Measurements from ENCODE around the gene NEO1. TPM values are rescaled to one million over a fixed set of nuclear protein-coding genes. Genes with fewer than 3 reads are reported as not detected.

Gene NEO1
- total and polyA plus RNA-seq, 11 donors, result 4.4 to 31.5 (median 11.9) TPM

DNA sequence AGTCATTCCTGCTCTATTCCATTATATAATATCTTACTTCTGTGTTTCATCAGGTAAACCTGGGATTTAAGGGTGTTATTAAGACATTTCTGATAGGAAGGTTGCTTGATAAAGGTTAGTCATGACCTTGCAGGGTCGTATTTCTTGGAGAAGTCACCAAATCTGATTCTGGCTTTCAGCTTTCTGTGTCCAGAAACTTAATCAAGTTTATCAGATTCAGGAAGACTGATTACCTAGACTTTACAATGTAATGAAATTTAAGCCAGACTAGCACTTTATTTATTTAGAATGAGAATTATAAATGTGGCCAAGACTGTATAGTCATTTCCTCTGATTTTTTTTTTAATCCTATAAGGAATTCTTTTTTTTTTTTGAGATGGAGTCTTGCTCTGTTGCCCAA is 81.9 kb downstream of the NEO1 start:
- no peak overlapping the region for H3K27ac ChIP-seq
- no peak overlapping the region for H3K4me3 ChIP-seq
- DNase-seq, result no peak
- no peaks in the 10 kb centered on the region for H3K4me1 ChIP-seq
- H3K36me3 ChIP-seq, result peaks cover 0 to 8% (median 0%) of the 10 kb centered on the region in 9 donors
- no peaks in the 10 kb centered on the region for H3K9me3 ChIP-seq
- 64 to 74% (median 68%) methylated on average over 1 of the region's 1 CpG for WGBS, 4 donors
- H3K27me3 ChIP-seq, result no peaks in the 10 kb centered on the region
- no peak for ATAC-seq
- intact Hi-C loops (cut with DNase I), result no loop called here
- TF ChIP-seq, protein P1, sequence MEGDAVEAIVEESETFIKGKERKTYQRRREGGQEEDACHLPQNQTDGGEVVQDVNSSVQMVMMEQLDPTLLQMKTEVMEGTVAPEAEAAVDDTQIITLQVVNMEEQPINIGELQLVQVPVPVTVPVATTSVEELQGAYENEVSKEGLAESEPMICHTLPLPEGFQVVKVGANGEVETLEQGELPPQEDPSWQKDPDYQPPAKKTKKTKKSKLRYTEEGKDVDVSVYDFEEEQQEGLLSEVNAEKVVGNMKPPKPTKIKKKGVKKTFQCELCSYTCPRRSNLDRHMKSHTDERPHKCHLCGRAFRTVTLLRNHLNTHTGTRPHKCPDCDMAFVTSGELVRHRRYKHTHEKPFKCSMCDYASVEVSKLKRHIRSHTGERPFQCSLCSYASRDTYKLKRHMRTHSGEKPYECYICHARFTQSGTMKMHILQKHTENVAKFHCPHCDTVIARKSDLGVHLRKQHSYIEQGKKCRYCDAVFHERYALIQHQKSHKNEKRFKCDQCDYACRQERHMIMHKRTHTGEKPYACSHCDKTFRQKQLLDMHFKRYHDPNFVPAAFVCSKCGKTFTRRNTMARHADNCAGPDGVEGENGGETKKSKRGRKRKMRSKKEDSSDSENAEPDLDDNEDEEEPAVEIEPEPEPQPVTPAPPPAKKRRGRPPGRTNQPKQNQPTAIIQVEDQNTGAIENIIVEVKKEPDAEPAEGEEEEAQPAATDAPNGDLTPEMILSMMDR (IDR thresholded peaks at IDR 0.05), result no peak
- TF ChIP-seq POLR2A (IDR thresholded peaks at IDR 0.05), result no peak

DNA sequence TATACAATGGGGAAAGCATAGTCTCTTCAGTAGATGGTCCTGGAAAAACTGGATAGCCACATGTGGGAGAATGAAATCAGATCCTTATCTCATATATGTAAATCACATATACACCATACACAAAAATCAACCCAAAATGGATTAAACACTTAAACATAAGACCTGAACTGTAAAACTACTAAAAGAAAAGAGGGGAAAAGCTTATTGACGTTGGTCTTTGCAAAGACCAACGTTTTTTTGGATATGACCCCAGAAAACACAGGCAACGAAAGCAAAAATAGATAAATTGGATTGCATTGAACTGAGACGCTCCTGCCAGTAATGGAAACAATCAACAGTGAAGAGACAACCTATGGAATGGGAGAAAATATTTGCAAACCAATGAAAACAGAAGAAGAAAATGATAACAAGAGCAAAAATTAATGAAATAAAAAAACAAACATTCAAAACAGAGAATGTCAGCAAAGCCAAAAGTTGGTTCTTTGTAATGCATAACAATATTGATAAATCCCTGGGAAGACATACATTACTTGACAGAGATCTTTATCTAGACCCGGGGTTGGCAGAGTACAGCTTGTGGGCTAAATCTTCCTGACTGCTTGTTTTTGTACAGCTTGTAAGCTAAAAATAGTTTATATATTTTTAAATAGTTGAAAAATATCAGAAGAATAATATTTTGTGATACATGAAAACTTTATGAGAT is 86.9 kb downstream of the NEO1 start:
- H3K27me3 ChIP-seq, result no peaks in the 10 kb centered on the region
- WGBS, 4 donors, result 62 to 74% (median 64%) methylated on average over 5 of the region's 5 CpGs
- H3K4me1 ChIP-seq, result no peaks in the 10 kb centered on the region
- H3K27ac ChIP-seq, result no peak overlapping the region
- intact Hi-C loops (cut with DNase I), result no loop called here
- no peak overlapping the region for H3K4me3 ChIP-seq
- ATAC-seq (no peak), DNase-seq (no peak)
- H3K9me3 ChIP-seq, result no peaks in the 10 kb centered on the region
- TF ChIP-seq, protein P1 (IDR thresholded peaks at IDR 0.05), result no peak
- no peak for TF ChIP-seq POLR2A (IDR thresholded peaks at IDR 0.05)
- H3K36me3 ChIP-seq, result peaks cover 0 to 7% (median 2%) of the 10 kb centered on the region in 9 donors

DNA sequence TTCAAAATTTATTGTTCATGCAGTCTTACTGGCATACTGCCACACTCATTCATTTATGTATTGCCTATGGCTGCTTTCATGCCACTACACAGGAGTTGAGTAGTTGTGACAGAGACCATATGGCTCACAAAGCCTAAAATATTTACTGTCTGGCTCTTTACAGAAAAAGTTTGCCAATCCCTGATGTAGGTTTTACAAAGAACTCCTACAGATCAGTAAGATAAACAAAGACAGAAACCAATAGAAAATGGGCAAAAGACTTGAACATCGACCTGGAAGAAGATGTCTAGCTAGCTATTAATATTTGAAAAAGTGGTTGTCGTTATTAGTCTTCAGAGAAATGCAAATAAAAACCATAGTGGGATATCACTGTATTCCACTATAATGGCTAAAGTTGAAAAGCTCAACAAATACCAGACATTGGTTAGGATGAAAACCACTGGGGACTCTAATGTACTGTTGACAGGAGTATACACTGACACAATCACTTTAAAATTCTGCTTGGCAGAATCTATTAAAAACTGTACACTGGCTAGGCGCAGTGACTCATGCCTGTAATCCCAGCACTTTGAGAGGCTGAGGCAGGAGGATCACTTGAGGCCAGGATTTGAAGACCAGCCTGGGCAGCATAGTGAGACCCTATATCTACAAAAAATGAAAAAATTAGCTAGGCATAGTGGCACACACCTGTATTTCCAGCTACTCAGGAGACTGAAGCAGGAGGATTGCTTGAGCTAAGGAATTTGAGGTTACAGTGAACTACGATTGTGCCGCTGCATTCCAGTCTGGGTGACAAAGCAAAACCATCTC is 87.7 kb downstream of the NEO1 start:
- 88 to 92% (median 90%) methylated on average over 5 of the region's 5 CpGs for WGBS, 4 donors
- TF ChIP-seq, protein P1 (IDR thresholded peaks at IDR 0.05), result no peak
- TF ChIP-seq POLR2A (IDR thresholded peaks at IDR 0.05), result no peak
- no peak for ATAC-seq

DNA sequence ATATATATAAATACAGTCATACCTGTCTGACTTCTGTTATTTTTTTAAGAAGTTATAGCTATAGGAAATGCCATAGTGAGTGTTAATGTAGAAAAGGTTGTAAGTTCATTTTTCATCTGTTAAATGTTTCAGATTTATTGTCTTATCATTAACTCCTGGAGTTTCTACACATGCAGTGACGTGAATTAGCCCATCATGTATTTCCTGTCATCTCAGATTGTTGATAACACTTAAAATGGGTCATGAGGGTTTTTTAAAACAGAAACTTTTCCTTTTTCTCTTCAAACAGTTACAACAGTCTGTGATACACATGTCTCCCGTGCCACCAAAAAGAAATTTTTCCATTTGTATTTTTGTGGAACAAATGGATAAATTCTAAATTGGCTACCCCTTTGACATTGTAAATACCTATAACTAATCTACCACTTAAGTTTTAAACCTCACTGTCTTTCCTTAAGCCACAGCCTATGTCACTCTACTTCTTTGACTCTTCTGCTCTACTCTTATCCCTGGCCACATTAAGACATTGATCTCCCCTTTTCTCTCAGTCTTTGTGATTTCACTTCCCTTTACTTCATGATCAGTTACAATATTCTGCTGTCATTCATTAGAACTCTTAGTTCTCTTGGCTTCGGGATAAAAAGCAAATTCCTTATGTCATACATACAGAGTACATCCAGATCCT is 89.1 kb downstream of the NEO1 start:
- H3K9me3 ChIP-seq, result no peaks in the 10 kb centered on the region
- intact Hi-C loops (cut with DNase I), result no loop called here
- no peak overlapping the region for H3K4me3 ChIP-seq
- WGBS, 4 donors, result 61 to 66% (median 64%) methylated on average over 3 of the region's 3 CpGs
- no peak for DNase-seq
- ATAC-seq, result no peak
- H3K4me1 ChIP-seq, result no peaks in the 10 kb centered on the region
- no peak for TF ChIP-seq POLR2A (IDR thresholded peaks at IDR 0.05)
- TF ChIP-seq, protein P1 (IDR thresholded peaks at IDR 0.05), result no peak
- no peaks in the 10 kb centered on the region for H3K27me3 ChIP-seq
- no peak overlapping the region for H3K27ac ChIP-seq
- H3K36me3 ChIP-seq, result peaks cover 0 to 10% (median 0%) of the 10 kb centered on the region in 9 donors

More for the DNA sequence above, 87.7 kb downstream of the NEO1 start:
- Histone ChIP-seq H3K27ac (no peak overlapping the region), H3K4me1 (no peaks in the 10 kb centered on the region), H3K36me3 (peaks cover 0 to 10% (median 2%) of the 10 kb centered on the region in 9 donors), H3K4me3 (no peak overlapping the region), H3K27me3 (no peaks in the 10 kb centered on the region), H3K9me3 (no peaks in the 10 kb centered on the region)
- DNase-seq, result no peak
- intact Hi-C loops (cut with DNase I), result no loop called here
